ENCODE data around the gene JKAMP.
A peak's percentile ranks its signal among the peaks of the same experiment; 100 is the strongest.

JKAMP gene

DNA sequence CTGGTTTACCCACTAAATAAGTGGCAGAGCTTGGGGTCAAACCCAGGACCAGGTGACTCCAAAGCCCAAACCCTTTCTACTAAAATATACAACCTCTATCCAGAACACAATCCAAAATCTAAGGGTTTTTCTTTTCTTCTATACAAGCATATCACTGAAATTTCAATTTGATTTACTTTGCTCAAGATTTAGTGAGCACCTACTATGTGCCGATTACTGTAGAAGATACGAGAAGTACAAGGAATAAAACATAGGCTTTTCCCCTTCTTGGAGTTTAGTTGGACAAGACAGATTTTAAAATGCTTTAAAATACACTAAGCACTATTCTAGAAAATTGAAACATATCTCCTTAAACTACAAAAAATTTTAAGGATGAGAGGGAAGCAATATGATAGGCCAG lies 2.9 kb upstream of the JKAMP start:
- H3K4me3 ChIP-seq (replicated peaks in 1 of 2; ENCODE audit: low read depth in 2 of 2, low read length in 2 of 2): peak overlapping the region in 1 of 2 donors; percentile 90
- TF ChIP-seq CTCF (IDR thresholded peaks at IDR 0.05; ENCODE audit: low read depth, low read length): no peak
- no peak for DNase-seq (ENCODE audit: low read depth in 2 of 2)

- H3K4me3 ChIP-seq (replicated peaks in 1 of 2; ENCODE audit: low read depth in 2 of 2, low read length in 2 of 2): peak overlapping the region; percentile 90
- no peak for TF ChIP-seq CTCF (IDR thresholded peaks at IDR 0.05; ENCODE audit: low read depth, low read length)
- DNase-seq (ENCODE audit: low read depth in 2 of 2): peak; percentile 81 to 87
Observed at GRCh38 chr14:59481871-59482540, 2.3 kb upstream of the JKAMP start.

DNA sequence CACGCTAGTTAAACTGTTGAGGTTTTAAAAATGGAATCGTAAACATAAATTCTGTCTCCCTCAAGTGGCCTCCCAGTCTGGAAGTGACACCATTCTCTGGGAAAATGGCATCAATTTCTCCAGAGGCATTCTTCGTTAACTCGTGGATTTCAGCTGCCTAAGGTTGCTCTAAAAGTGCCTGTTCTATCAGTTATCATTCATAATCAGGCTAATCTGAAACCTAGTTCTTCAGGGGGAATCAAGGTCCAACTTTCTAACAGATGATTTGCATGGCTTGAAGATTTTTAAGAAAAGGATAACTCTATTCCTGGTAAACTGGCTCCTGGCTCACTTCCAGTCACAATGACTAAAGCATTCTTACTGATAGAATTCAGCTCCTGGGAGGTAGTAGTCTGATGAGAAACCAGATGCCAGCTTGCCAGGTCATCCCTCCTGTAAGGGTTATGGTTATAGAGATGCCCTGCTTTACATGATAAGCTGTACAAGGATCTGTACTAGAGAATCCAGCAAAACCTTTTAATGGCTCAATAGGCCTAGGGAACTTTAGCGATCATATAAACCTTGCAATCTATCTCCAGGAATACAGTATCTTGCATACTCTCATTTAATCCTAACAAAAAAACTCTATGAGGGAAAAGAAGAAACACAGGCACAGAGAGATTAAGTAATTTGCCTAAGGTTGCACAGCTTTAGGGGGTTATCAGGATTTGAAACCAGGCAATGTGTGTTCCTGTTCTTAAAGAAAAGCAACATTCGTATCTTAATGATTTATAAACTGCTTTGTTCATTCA lies 1.6 kb upstream of the JKAMP start:
- DNase-seq (ENCODE audit: low read depth in 2 of 2): peak; percentile 86 to 95
- peak overlapping the region; percentile 90 for H3K4me3 ChIP-seq (replicated peaks in 1 of 2; ENCODE audit: low read depth in 2 of 2, low read length in 2 of 2)
- no peak for TF ChIP-seq CTCF (IDR thresholded peaks at IDR 0.05; ENCODE audit: low read depth, low read length)

DNA sequence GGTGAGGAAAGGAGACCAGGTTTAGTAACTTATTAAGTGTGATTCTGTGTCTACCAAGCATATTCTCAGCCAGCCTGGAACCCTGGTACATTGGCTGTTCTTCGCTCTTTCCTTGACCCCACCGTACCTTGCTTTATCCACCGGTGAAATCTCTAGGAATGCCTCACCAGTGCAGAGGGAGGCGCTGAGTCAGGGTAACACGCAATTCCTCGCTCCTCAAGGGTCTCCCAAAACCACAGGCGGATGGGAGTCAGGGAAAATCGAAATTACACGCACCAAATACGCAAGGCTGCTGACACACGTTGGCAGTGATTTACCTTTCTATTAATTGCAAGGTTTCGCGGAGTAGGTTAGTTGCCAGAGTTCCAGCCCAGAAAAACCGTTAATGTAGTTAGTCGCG lies 954 bp upstream of the JKAMP start:
- peak; percentile 65 to 80 for DNase-seq (ENCODE audit: low read depth in 2 of 2)
- TF ChIP-seq CTCF (IDR thresholded peaks at IDR 0.05; ENCODE audit: low read depth, low read length): no peak
- peak overlapping the region; percentile 90 for H3K4me3 ChIP-seq (replicated peaks in 1 of 2; ENCODE audit: low read depth in 2 of 2, low read length in 2 of 2)

GRCh38 chr14:59484639-59485175 lies 390 bp downstream of the JKAMP start:
- peak in 1 of 2 donors; percentile 51 for DNase-seq (ENCODE audit: low read depth in 2 of 2)
- peak overlapping the region; percentile 90 for H3K4me3 ChIP-seq (replicated peaks in 1 of 2; ENCODE audit: low read depth in 2 of 2, low read length in 2 of 2)
- TF ChIP-seq CTCF (IDR thresholded peaks at IDR 0.05; ENCODE audit: low read depth, low read length): no peak

GRCh38 chr14:59490756-59491155 lies 6.4 kb downstream of the JKAMP start:
- TF ChIP-seq CTCF (IDR thresholded peaks at IDR 0.05; ENCODE audit: low read depth, low read length): no peak
- H3K4me3 ChIP-seq (replicated peaks in 1 of 2; ENCODE audit: low read depth in 2 of 2, low read length in 2 of 2): no peak overlapping the region
- peak in 1 of 2 donors; percentile 15 for DNase-seq (ENCODE audit: low read depth in 2 of 2)
